ENCODE measurements around the gene SDHA.

DNA sequence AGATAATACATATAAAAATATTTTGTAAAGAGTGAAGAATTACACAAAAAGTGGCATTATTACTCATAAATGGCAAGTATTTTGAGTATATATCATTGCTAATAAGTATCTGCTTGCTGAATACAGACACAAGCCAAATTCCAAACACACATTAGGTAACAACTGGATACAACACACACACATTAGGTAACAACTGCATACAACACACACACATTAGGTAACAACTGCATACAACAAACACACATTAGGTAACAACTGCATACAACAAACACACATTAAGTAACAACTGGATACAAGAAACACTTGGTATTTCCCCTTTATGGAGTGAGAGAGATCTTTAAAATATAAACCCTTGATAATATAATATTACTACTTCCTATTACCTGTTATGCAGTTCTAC lies 13.7 kb upstream of the SDHA start:
- no peak for TF ChIP-seq POLR2A (IDR thresholded peaks at IDR 0.05; ENCODE audit: low read length)
- no peak for TF ChIP-seq GATA1 (IDR thresholded peaks at IDR 0.05; ENCODE audit: low read depth, low read length)
